Skeletal muscle tissue (tissue), 4 donors: Measurements from ENCODE around the gene GCNT2. TPM values are rescaled to one million over a fixed set of nuclear protein-coding genes. Genes with fewer than 3 reads are reported as not detected.
"Not testable (repeated sequence)": the region's sequence is repeated elsewhere in the genome, so short reads cannot be mapped to it uniquely, and the experiment has no call there.

Source experiments
- H3K27ac ChIP-seq: one replicate; pipeline ENCODE4 v1.7.0; 2013; ENCODE audit warnings: mild to moderate bottlenecking, low read depth, low read length, inconsistent platforms
- H3K27me3 ChIP-seq, 3 donors: one replicate each; pipeline ENCODE4 v1.7.0; 2013; ENCODE audit warnings: low read length in 3 of 3; ENCODE audit not compliant: control insufficient read depth in 3 of 3, insufficient read depth in 3 of 3
- H3K36me3 ChIP-seq, 3 donors: one replicate each; pipeline ENCODE4 v1.7.0; 2013; ENCODE audit warnings: low read length in 3 of 3; ENCODE audit not compliant: control insufficient read depth in 3 of 3, insufficient read depth in 3 of 3
- H3K4me1 ChIP-seq, 3 donors: one replicate each; pipeline ENCODE4 v1.7.0; 2013; ENCODE audit warnings: low read length in 3 of 3, mild to moderate bottlenecking in 3 of 3; ENCODE audit not compliant: control insufficient read depth in 3 of 3, insufficient read depth in 3 of 3
- H3K4me3 ChIP-seq, 3 donors: one replicate each; pipeline ENCODE4 v1.7.0; 2013; ENCODE audit warnings: low read length in 3 of 3
- H3K9ac ChIP-seq, 3 donors: one replicate each; pipeline ENCODE4 v1.7.0; 2013; ENCODE audit warnings: low read length in 3 of 3, mild to moderate bottlenecking in 3 of 3, moderate library complexity in 2 of 3, low read depth in 1 of 3
- H3K9me3 ChIP-seq, 3 donors: one replicate each; pipeline ENCODE4 v1.7.0; 2013; ENCODE audit warnings: low read length in 3 of 3; ENCODE audit not compliant: control insufficient read depth in 3 of 3
- total RNA-seq: library from RNA; depleted of rRNA; stranded (reverse); fragments of >200 nt; gene quantifications from one replicate; pipeline ENCODE4 v1.2.3, GENCODE V29; 2014
- donor health status: Osteomylitis.

Gene GCNT2
- total RNA-seq, 1 donor from 2014 or later: 3.1 TPM

- Histone ChIP-seq H3K4me1 (no peaks in the 10 kb centered on the region), H3K27ac (no peak overlapping the region), H3K36me3 (no peaks in the 10 kb centered on the region), H3K4me3 (no peak overlapping the region), H3K27me3 (no peaks in the 10 kb centered on the region), H3K9me3 (no peaks in the 10 kb centered on the region), H3K9ac (no peak overlapping the region)
These were observed 112.1 kb downstream of the GCNT2 start for GRCh38 chr6:10633216-10633615.

- Histone ChIP-seq H3K9ac (no peak overlapping the region), H3K9me3 (no peaks in the 10 kb centered on the region), H3K27ac (no peak overlapping the region), H3K27me3 (peaks cover 0 to 3% (median 0%) of the 10 kb centered on the region in 3 donors), H3K36me3 (no peaks in the 10 kb centered on the region), H3K4me1 (no peaks in the 10 kb centered on the region), H3K4me3 (no peak overlapping the region)
These were observed 119.3 kb downstream of the GCNT2 start for GRCh38 chr6:10640412-10640811.

- Histone ChIP-seq H3K9ac (no peak overlapping the region), H3K4me3 (no peak overlapping the region)
These were observed 120.4 kb downstream of the GCNT2 start for GRCh38 chr6:10641528-10641927.

GRCh38 chr6:10643201-10643651 is 122.1 kb downstream of the GCNT2 start:
- H3K4me1 ChIP-seq: no peaks in the 10 kb centered on the region
- H3K9me3 ChIP-seq: no peaks in the 10 kb centered on the region
- no peak overlapping the region for H3K27ac ChIP-seq
- peaks cover 0 to 3% (median 0%) of the 10 kb centered on the region in 3 donors for H3K27me3 ChIP-seq
- H3K36me3 ChIP-seq: no peaks in the 10 kb centered on the region
- H3K4me3 ChIP-seq: no peak overlapping the region
- no peak overlapping the region for H3K9ac ChIP-seq

More at GRCh38 chr6:10641528-10641927, 120.4 kb downstream of the GCNT2 start:
- Histone ChIP-seq H3K36me3 (no peaks in the 10 kb centered on the region), H3K4me1 (no peaks in the 10 kb centered on the region), H3K27me3 (peaks cover 0 to 3% (median 0%) of the 10 kb centered on the region in 3 donors), H3K27ac (no peak overlapping the region), H3K9me3 (no peaks in the 10 kb centered on the region)

- Histone ChIP-seq H3K9me3 (no peaks in the 10 kb centered on the region), H3K4me3 (no peak overlapping the region), H3K9ac (no peak overlapping the region), H3K27me3 (peaks cover 0 to 3% (median 0%) of the 10 kb centered on the region in 3 donors), H3K36me3 (no peaks in the 10 kb centered on the region), H3K4me1 (no peaks in the 10 kb centered on the region), H3K27ac (no peak overlapping the region)
These were observed 123.1 kb downstream of the GCNT2 start for GRCh38 chr6:10644225-10644624.

GRCh38 chr6:10655508-10656055 is 134.4 kb downstream of the GCNT2 start:
- H3K9ac ChIP-seq: no peak overlapping the region
- no peaks in the 10 kb centered on the region for H3K36me3 ChIP-seq
- no peak overlapping the region for H3K27ac ChIP-seq
- H3K9me3 ChIP-seq: no peaks in the 10 kb centered on the region
- peaks cover 0 to 4% (median 0%) of the 10 kb centered on the region in 3 donors for H3K4me1 ChIP-seq
- H3K4me3 ChIP-seq: no peak overlapping the region
- H3K27me3 ChIP-seq: no peaks in the 10 kb centered on the region

DNA sequence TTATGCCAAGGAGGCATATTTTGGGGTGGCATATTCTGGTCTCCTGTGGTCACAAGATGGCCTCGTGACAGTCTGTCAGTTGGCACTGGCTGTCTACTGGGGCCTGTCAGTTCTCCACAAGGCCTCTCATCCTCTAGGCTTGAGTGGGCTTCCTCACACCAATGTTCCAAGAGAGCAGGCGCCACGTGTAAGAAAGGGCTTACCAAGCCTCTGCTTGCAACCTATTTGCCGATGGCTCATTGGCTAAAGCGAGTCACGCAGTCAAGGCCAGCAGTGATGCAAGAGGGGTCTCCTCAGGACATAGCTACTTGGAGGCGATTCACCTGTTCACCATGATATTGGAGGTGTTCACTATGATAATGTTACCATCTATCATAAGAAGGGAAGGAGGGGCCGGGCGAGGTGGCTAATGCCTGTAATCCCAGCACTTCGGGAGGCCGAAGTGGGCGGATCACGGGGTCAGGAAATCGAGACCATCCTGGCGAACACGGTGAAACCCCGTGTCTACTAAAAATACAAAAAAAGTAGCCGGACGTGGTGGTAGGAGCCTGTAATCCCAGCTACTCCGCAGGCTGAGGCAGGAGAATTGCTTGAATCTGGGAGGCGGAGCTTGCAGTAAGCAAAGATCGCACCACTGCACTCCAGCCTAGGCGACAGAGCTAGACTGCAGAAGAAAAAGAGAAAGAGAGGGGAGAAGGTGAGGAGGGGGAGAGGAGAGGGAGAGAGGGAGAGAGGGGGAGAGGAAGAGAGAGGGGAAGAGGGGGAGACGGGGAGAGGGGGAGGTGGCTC is 138.0 kb downstream of the GCNT2 start:
- no peaks in the 10 kb centered on the region for H3K9me3 ChIP-seq
- H3K4me3 ChIP-seq: peak overlapping the region in 1 of 3 donors; percentile 6
- H3K9ac ChIP-seq: no peak overlapping the region
- H3K36me3 ChIP-seq: no peaks in the 10 kb centered on the region
- no peak overlapping the region for H3K27ac ChIP-seq
- peaks cover 0 to 4% (median 0%) of the 10 kb centered on the region in 3 donors for H3K4me1 ChIP-seq
- no peaks in the 10 kb centered on the region for H3K27me3 ChIP-seq

- H3K27me3 ChIP-seq: no peaks in the 10 kb centered on the region
- peaks cover 0 to 4% (median 0%) of the 10 kb centered on the region in 3 donors for H3K4me1 ChIP-seq
- H3K36me3 ChIP-seq: no peaks in the 10 kb centered on the region
- H3K9me3 ChIP-seq: no peaks in the 10 kb centered on the region
- H3K9ac ChIP-seq: no peak overlapping the region
- no peak overlapping the region for H3K27ac ChIP-seq
- peak overlapping the region in 1 of 3 donors; percentile 6 for H3K4me3 ChIP-seq
These were observed 138.7 kb downstream of the GCNT2 start for GRCh38 chr6:10659699-10660348.

DNA sequence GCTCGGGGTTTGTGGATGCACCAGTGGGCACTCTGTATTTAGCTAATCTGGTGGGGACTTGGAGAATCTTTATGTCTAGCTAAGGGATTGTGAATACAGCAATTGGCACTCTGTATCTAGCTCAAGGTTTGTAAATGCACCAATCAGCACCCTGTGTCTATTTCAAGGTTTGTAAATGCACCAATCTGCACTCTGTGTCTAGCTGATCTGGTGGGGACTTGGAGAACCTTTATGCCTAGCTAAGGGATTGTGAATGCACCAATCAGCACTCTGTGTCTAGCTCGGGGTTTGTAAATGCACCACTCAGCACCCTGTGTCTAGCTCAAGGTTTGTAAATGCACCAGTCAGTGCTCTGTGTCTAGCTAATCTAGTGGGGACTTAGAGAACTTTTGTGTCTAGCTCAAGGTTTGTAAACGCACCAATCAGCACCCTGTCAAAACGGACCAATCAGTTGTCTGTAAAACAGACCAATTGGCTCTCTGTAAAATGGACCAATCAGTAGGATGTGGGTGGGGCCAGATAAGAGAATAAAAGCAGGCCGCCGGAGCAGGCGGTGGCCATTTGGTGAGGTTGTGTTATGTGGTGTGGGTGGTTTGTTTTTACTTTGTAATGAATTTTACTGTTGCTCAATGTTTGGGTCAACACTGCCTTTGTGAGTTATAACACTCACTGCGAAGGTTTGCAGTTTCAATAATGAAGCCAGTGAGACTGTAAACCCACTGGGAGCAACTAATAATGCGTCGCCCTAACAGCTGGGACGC is 139.5 kb downstream of the GCNT2 start:
- H3K9ac ChIP-seq, H3K9me3 ChIP-seq, H3K4me1 ChIP-seq, H3K36me3 ChIP-seq, H3K27ac ChIP-seq, H3K27me3 ChIP-seq, H3K4me3 ChIP-seq: not testable (repeated sequence)
